HepG2 (cell line): ENCODE measurements around the gene STON1. TPM values are rescaled to one million over a fixed set of nuclear protein-coding genes. Genes with fewer than 3 reads are reported as not detected.

Experiments used
- ATF7-NPFF ChIP-seq: sonication (generic); formaldehyde crosslinking; IDR thresholded peaks from 2 replicates; pipeline ENCODE4 v1.8.1; 2023; ENCODE audit warnings: mild to moderate bottlenecking, low read depth, missing genetic modification reagents, moderate library complexity
- BCL6 ChIP-seq: IDR thresholded peaks from 2 replicates; pipeline ENCODE4 v1.6.1; 2016; ENCODE audit warnings: missing genetic modification reagents, missing compliant biosample characterization
- DNMT3B ChIP-seq: conservative IDR thresholded peaks from 2 replicates; pipeline ENCODE4 v1.6.1; 2016; ENCODE audit warnings: missing biosample characterization, control low read depth
- EED ChIP-seq: sonication (generic); formaldehyde crosslinking; IDR thresholded peaks from 2 replicates; pipeline ENCODE4 v1.5.0; 2020; ENCODE audit warnings: mild to moderate bottlenecking, missing genetic modification reagents
- ELF3 ChIP-seq: IDR thresholded peaks from 2 replicates; pipeline ENCODE4 v1.6.1; 2016; ENCODE audit warnings: missing genetic modification reagents, missing compliant biosample characterization
- EZH2 ChIP-seq: conservative IDR thresholded peaks from 2 replicates; pipeline ENCODE4 v1.6.1; 2012; ENCODE audit warnings: mild to moderate bottlenecking, low read depth, low read length, moderate library complexity
- JUN ChIP-seq: sonication (generic); formaldehyde crosslinking; IDR thresholded peaks from 2 replicates; pipeline ENCODE4 v1.4.0; 2020; ENCODE audit warnings: mild to moderate bottlenecking, missing genetic modification reagents
- JUND ChIP-seq: sonication (generic); formaldehyde crosslinking; IDR thresholded peaks from 2 replicates; pipeline ENCODE4 v1.8.0; 2022; ENCODE audit warnings: mild to moderate bottlenecking, missing genetic modification reagents
- KDM2A ChIP-seq: sonication (generic); formaldehyde crosslinking; IDR thresholded peaks from 2 replicates; pipeline ENCODE4 v1.4.0; 2020; ENCODE audit warnings: low read depth, missing genetic modification reagents, borderline replicate concordance
- NPAS2 ChIP-seq: sonication (generic); formaldehyde crosslinking; IDR thresholded peaks from 2 replicates; pipeline ENCODE4 v1.8.0; 2022; ENCODE audit warnings: mild to moderate bottlenecking, missing genetic modification reagents, borderline replicate concordance
- POLR2AphosphoS2 ChIP-seq: IDR thresholded peaks from 2 replicates; pipeline ENCODE4 v1.6.1; 2011; ENCODE audit warnings: low read depth, low read length, improper control_type of control experiment
- PPARG ChIP-seq: conservative IDR thresholded peaks from 2 replicates; pipeline ENCODE4 v1.6.1; 2016; ENCODE audit warnings: missing biosample characterization, missing genetic modification reagents
- SOX5 ChIP-seq: IDR thresholded peaks from 2 replicates; pipeline ENCODE4 v1.6.1; 2016; ENCODE audit warnings: borderline replicate concordance
- STAG1 ChIP-seq: sonication (generic); formaldehyde crosslinking; IDR thresholded peaks from 2 replicates; pipeline ENCODE4 v1.4.0; 2020; ENCODE audit warnings: missing genetic modification reagents
- TBX3 ChIP-seq: fragments of 450-650 bp; IDR thresholded peaks from 2 replicates; pipeline ENCODE4 v1.6.1; 2017; ENCODE audit warnings: antibody characterized with exemption, mild to moderate bottlenecking, inconsistent platforms, borderline replicate concordance
- ZMYM3 ChIP-seq: sonication (generic); formaldehyde crosslinking; IDR thresholded peaks from 2 replicates; pipeline ENCODE4 v1.5.1; 2020; ENCODE audit warnings: mild to moderate bottlenecking, missing genetic modification reagents
- ZNF124 ChIP-seq: sonication (generic); formaldehyde crosslinking; IDR thresholded peaks from 2 replicates; pipeline ENCODE4 v1.4.0; 2020; ENCODE audit warnings: missing genetic modification reagents
- ZNF142 ChIP-seq: sonication (generic); formaldehyde crosslinking; IDR thresholded peaks from 2 replicates; pipeline ENCODE4 v1.4.0; 2020; ENCODE audit warnings: missing genetic modification reagents
- ZNF232 ChIP-seq: sonication (generic); formaldehyde crosslinking; IDR thresholded peaks from 2 replicates; pipeline ENCODE4 v1.4.0; 2020; ENCODE audit warnings: missing genetic modification reagents, borderline replicate concordance
- ZNF251 ChIP-seq: sonication (generic); formaldehyde crosslinking; IDR thresholded peaks from 2 replicates; pipeline ENCODE4 v1.9.0; 2021; ENCODE audit warnings: mild to moderate bottlenecking, missing genetic modification reagents
- ZNF253 ChIP-seq: sonication (generic); formaldehyde crosslinking; IDR thresholded peaks from 2 replicates; pipeline ENCODE4 v1.8.0; 2022; ENCODE audit warnings: mild to moderate bottlenecking, missing genetic modification reagents, borderline replicate concordance
- ZNF263 ChIP-seq: sonication (generic); formaldehyde crosslinking; IDR thresholded peaks from 2 replicates; pipeline ENCODE4 v1.4.0; 2020; ENCODE audit warnings: missing genetic modification reagents
- ZNF280B ChIP-seq: sonication (generic); formaldehyde crosslinking; IDR thresholded peaks from 2 replicates; pipeline ENCODE4 v1.5.0; 2020; ENCODE audit warnings: missing genetic modification reagents, mild to moderate bottlenecking, borderline replicate concordance
- ZNF331 ChIP-seq: sonication (generic); formaldehyde crosslinking; IDR thresholded peaks from 2 replicates; pipeline ENCODE4 v1.4.0; 2020; ENCODE audit warnings: missing genetic modification reagents
- ZNF383 ChIP-seq: sonication (generic); formaldehyde crosslinking; IDR thresholded peaks from 2 replicates; pipeline ENCODE4 v1.4.0; 2020; ENCODE audit warnings: missing genetic modification reagents, mild to moderate bottlenecking, borderline replicate concordance
- ZNF616 ChIP-seq: sonication (generic); formaldehyde crosslinking; IDR thresholded peaks from 2 replicates; pipeline ENCODE4 v1.5.0; 2020; ENCODE audit warnings: low read depth, mild to moderate bottlenecking, missing genetic modification reagents
- ZNF644 ChIP-seq: IDR thresholded peaks from 2 replicates; pipeline ENCODE4 v1.6.1; 2016; ENCODE audit warnings: low read depth
- polyA plus RNA-seq, 8 experiments: library from polyadenylated mRNA; depleted of rRNA in 3 of 8; stranded (reverse) in 7 of 8; unstranded in 1 of 8; fragments of >200 nt; fragmentation: Illumina TruSeq in 4 of 8; extraction: Trizol in 4 of 8; gene quantifications; 2 replicates each; pipeline versions ENCODE4 v1.2.1 to v1.2.3, GENCODE V29; 2011 to 2016; ENCODE audit warnings: low read depth in 4 of 8, missing spikeins in 1 of 8, mixed read lengths in 1 of 8; ENCODE audit not compliant: insufficient read depth in 1 of 8
- total RNA-seq, 5 experiments: library from RNA; depleted of rRNA; stranded (reverse); fragments of >200 nt; fragmentation: Illumina TruSeq; extraction: Trizol; gene quantifications; 2 replicates each; pipeline ENCODE4 v1.2.3, GENCODE V29; 2016; ENCODE audit warnings: low read depth in 1 of 5

Gene STON1
- total and polyA plus RNA-seq, 2 of the 13 experiments (the other 11 are each of a cell fraction or from before 2014, with no cell fraction given), result 0.09 to 0.28 TPM

GRCh38 chr2:48572816-48573215, 42.9 kb downstream of the STON1 start (continued):
- no peak for TF ChIP-seq ZNF142 (CRISPR knock-in tag)
- peak; percentile 43; the same call in 1 of the 2 replicates for TF ChIP-seq KDM2A
- TF ChIP-seq DNMT3B (CRISPR knock-in tag), result no peak
- no peak for TF ChIP-seq NPAS2 (CRISPR knock-in tag)
- TF ChIP-seq SOX5 (CRISPR knock-in tag), result peak; percentile 48; the same call in 1 of the 2 replicates
- no peak for TF ChIP-seq ZNF124
- TF ChIP-seq ZNF383 (CRISPR knock-in tag), result no peak
- no peak for TF ChIP-seq POLR2AphosphoS2
- TF ChIP-seq ELF3 (CRISPR knock-in tag), result no peak
- TF ChIP-seq ZNF280B (CRISPR knock-in tag), result no peak
- TF ChIP-seq ZNF251 (CRISPR knock-in tag), result no peak
- no peak for TF ChIP-seq ZNF232
- TF ChIP-seq ZNF644 (CRISPR knock-in tag), result 0 out of 2 replicates have a peak, but pooled peaks have one; percentile 12
- TF ChIP-seq STAG1 (CRISPR knock-in tag), result no peak
- TF ChIP-seq ZNF253, result no peak
- TF ChIP-seq JUND (CRISPR knock-in tag), result no peak
- TF ChIP-seq PPARG (CRISPR knock-in tag), result no peak
- TF ChIP-seq ZNF263 (CRISPR knock-in tag), result no peak
- TF ChIP-seq ZNF331 (CRISPR knock-in tag), result peak; percentile 90
- TF ChIP-seq BCL6 (CRISPR knock-in tag), result 0 out of 2 replicates have a peak, but pooled peaks have one; percentile 29
- TF ChIP-seq EZH2, result no peak
- TF ChIP-seq ZNF616 (CRISPR knock-in tag), result no peak
- no peak for TF ChIP-seq JUN (CRISPR knock-in tag)
- TF ChIP-seq TBX3, result no peak
- TF ChIP-seq EED (CRISPR knock-in tag), result no peak
- peak; percentile 43; the same call in 1 of the 2 replicates for TF ChIP-seq ZMYM3 (CRISPR knock-in tag)
- no peak for TF ChIP-seq ATF7-NPFF (CRISPR knock-in tag)
